Tibial artery (tissue), 4 donors: Measurements from ENCODE around the gene ACSF2.
A peak's percentile ranks its signal among the peaks of the same experiment; 100 is the strongest.
"Not testable (repeated sequence)": the region's sequence is repeated elsewhere in the genome, so short reads cannot be mapped to it uniquely, and the experiment has no call there.

Experiments used
- DNase-seq, 2 donors: peaks; one replicate each; pipeline ENCODE4 v3.0.0-alpha.2; 2019
- H3K27ac ChIP-seq, 2 donors: fragments of 200-600 bp; sonication (generic) in 1 of 2; 1 replicate in 1 of 2; 2 replicates in 1 of 2; pipeline ENCODE4 v1.5.1; 2018 to 2019; ENCODE audit warnings: mild to moderate bottlenecking in 1 of 2
- H3K27me3 ChIP-seq, 2 donors: fragments of 200-600 bp; sonication (generic) in 1 of 2; one replicate each; pipeline versions ENCODE4 v1.5.1 to v1.6.0; 2016 to 2019
- H3K36me3 ChIP-seq, 3 donors: fragments of 200-600 bp; sonication (generic) in 2 of 3; one replicate each; pipeline ENCODE4 v1.5.1; 2016 to 2019; ENCODE audit warnings: mild to moderate bottlenecking in 2 of 3
- H3K4me1 ChIP-seq, 4 donors: fragments of 200-600 bp; sonication (generic) in 2 of 4; 1 replicate in 3 of 4; 2 replicates in 1 of 4; pipeline ENCODE4 v1.5.1; 2016 to 2019
- H3K4me3 ChIP-seq, 2 donors: fragments of 200-600 bp; sonication (generic) in 1 of 2; 1 replicate in 1 of 2; 2 replicates in 1 of 2; pipeline ENCODE4 v1.5.1; 2018 to 2019; ENCODE audit warnings: mild to moderate bottlenecking in 2 of 2
- H3K9me3 ChIP-seq, 3 donors: fragments of 200-600 bp; sonication (generic) in 1 of 3; one replicate each; pipeline ENCODE4 v1.5.1; 2016 to 2019
- CTCF ChIP-seq, 2 experiments: fragments of 200-600 bp in 1 of 2; fragments of 450-650 bp in 1 of 2; IDR thresholded peaks; one replicate each; pipeline ENCODE4 v1.5.1; 2017 to 2019; ENCODE audit warnings: antibody characterized with exemption in 2 of 2, mild to moderate bottlenecking in 1 of 2, moderate library complexity in 1 of 2
- intact Hi-C: fragments of 100-400 bp; cut with DNase I; formaldehyde crosslinking; loops from one replicate; pipeline ENCODE4 v1.15.0; 2023; ENCODE audit warnings: low total_unique reads

Gene ACSF2

GRCh38 chr17:50424246-50424995, 1.6 kb upstream of the ACSF2 start:
- Histone ChIP-seq H3K36me3 (no peaks in the 10 kb centered on the region), H3K9me3 (no peaks in the 10 kb centered on the region), H3K27ac (peak overlapping the region in 1 of 2 donors; percentile 7), H3K4me1 (peaks cover 0 to 38% (median 20%) of the 10 kb centered on the region in 4 donors), H3K27me3 (no peaks in the 10 kb centered on the region), H3K4me3 (no peak overlapping the region)
- no peak for TF ChIP-seq CTCF (IDR thresholded peaks at IDR 0.05)
- DNase-seq, result no peak
- intact Hi-C loops, result no loop called here

DNA sequence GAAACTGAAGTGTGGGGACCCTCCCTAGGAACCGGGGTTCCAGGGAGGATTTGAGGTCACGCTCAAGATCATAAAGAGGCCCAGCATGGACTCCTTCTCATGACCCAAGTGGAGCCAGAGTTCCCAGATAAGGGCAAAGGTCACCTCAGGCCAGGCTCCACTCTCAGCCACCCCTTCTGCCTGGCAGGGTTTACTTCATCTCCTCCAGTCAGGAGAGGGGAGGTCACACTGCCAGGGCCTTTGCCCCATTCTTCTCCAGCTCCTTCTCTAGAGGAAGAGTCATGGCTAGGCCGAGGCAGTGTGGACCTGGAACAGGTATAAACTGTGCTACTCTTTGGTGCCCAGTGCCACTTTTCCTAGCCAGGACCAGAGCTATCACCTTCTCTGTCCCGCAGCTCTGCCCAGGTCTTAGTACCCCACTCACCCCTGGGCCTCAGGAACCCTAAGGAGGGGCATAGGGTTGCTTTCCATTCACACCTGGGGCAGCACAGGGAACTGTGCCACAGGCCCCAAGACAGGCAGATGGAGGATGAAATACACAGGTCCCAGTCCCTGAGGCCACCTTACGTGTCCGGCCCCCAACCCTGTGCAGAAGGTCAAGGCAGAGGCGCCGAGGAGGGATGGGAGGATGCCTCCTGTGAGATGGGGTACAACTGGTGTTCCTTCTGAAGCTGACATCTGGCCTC, 879 bp upstream of the ACSF2 start:
- Histone ChIP-seq H3K4me1 (peaks cover 0 to 38% (median 20%) of the 10 kb centered on the region in 4 donors), H3K27me3 (no peaks in the 10 kb centered on the region), H3K4me3 (peak overlapping the region; percentile 69 to 89), H3K9me3 (no peaks in the 10 kb centered on the region), H3K36me3 (no peaks in the 10 kb centered on the region), H3K27ac (peak overlapping the region; percentile 81 to 86)
- no peak for DNase-seq
- no peak for TF ChIP-seq CTCF (IDR thresholded peaks at IDR 0.05)
- intact Hi-C loops, result no loop called here

DNA sequence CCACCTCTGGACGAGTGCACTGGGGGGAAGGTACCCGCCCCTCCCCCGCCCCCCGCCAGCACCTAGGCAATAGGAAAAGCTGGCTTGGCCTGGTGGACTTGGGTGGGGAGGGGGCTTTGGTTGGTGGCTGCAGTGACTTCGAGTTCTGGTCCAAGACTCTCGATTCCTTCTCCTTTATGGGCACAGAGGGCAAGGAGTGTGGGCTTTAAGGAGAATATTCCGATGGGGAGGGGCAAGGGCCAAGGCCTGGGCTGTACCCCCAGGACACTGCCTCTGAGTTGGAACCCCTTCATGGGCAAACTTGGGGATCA, 409 bp downstream of the ACSF2 start:
- no peak for TF ChIP-seq CTCF (IDR thresholded peaks at IDR 0.05)
- H3K36me3 ChIP-seq, result no peaks in the 10 kb centered on the region
- peak overlapping the region; percentile 69 to 89 for H3K4me3 ChIP-seq
- H3K27me3 ChIP-seq, result no peaks in the 10 kb centered on the region
- no peaks in the 10 kb centered on the region for H3K9me3 ChIP-seq
- H3K4me1 ChIP-seq, result peaks cover 0 to 38% (median 20%) of the 10 kb centered on the region in 4 donors
- intact Hi-C loops, result no loop called here
- H3K27ac ChIP-seq, result peak overlapping the region; percentile 81 to 86
- DNase-seq, result no peak

GRCh38 chr17:50426814-50427787, 1.1 kb downstream of the ACSF2 start:
- no peaks in the 10 kb centered on the region for H3K27me3 ChIP-seq
- H3K36me3 ChIP-seq, result no peaks in the 10 kb centered on the region
- intact Hi-C loops, result no loop called here
- peaks cover 0 to 38% (median 20%) of the 10 kb centered on the region in 4 donors for H3K4me1 ChIP-seq
- H3K27ac ChIP-seq, result peak overlapping the region; percentile 81 to 86
- no peaks in the 10 kb centered on the region for H3K9me3 ChIP-seq
- TF ChIP-seq CTCF (IDR thresholded peaks at IDR 0.05), result no peak
- peak overlapping the region; percentile 69 to 89 for H3K4me3 ChIP-seq
- peak in 1 of 2 donors; percentile 27 for DNase-seq

- DNase-seq, H3K4me3 ChIP-seq, H3K27ac ChIP-seq, H3K36me3 ChIP-seq, H3K27me3 ChIP-seq, H3K9me3 ChIP-seq, intact Hi-C loops: not testable (repeated sequence)
- peaks cover 0 to 38% (median 20%) of the 10 kb centered on the region in 4 donors for H3K4me1 ChIP-seq
Observed at GRCh38 chr17:50428126-50428525, 2.1 kb downstream of the ACSF2 start.
